ENCODE results near the gene MTCL3.

MTCL3 gene

GRCh38 chr6:127471379-127472255, 47.5 kb downstream of the MTCL3 start:
- Histone ChIP-seq H3K27ac (no peak overlapping the region), H3K9me3 (ENCODE audit: low read depth, low read length) (no peaks in the 10 kb centered on the region), H3K4me3 (no peak overlapping the region), H3K9ac (ENCODE audit: insufficient read length) (no peak overlapping the region), H3K36me3 (ENCODE audit: insufficient read depth, low read length) (no peaks in the 10 kb centered on the region; the same call in 1 of the 2 replicates)
- no peak for DNase-seq (ENCODE audit: low read depth, low spot score)
- TF ChIP-seq FOXP2 (optimal IDR thresholded peaks at IDR 0.05; ENCODE audit: control extremely low read depth, extremely low read length, insufficient read depth) (no peak), POLR2AphosphoS5 (IDR thresholded peaks at IDR 0.05; ENCODE audit: borderline replicate concordance, low read depth, low read length) (no peak), EZH2 (IDR thresholded peaks at IDR 0.05) (no peak)

DNA sequence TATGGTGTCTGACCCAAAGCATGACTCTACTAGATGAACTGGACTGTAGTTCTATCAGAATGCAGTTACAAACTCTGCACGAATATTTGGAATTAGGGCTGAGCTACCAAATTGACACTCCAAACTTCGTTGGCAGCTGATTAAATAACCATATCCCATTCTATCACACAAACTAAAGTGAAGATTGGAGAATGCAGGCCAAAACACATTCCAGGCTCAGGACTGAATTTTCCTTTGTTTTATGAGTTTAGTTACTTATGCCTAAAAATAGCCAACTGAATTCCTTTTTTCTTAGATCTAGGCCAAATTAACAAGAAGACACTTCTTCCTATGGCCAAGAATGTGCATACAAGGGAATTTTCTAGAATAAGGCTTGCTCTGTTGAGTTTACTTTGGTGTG, 50.2 kb downstream of the MTCL3 start:
- no peak for TF ChIP-seq POLR2AphosphoS5 (IDR thresholded peaks at IDR 0.05; ENCODE audit: borderline replicate concordance, low read depth, low read length)
- no peak for TF ChIP-seq FOXP2 (optimal IDR thresholded peaks at IDR 0.05; ENCODE audit: control extremely low read depth, extremely low read length, insufficient read depth)
- no peaks in the 10 kb centered on the region for H3K36me3 ChIP-seq (ENCODE audit: insufficient read depth, low read length)
- no peak for DNase-seq (ENCODE audit: low read depth, low spot score)
- H3K9ac ChIP-seq (ENCODE audit: insufficient read length) = no peak overlapping the region
- no peak overlapping the region for H3K27ac ChIP-seq
- H3K9me3 ChIP-seq (ENCODE audit: low read depth, low read length) = no peaks in the 10 kb centered on the region
- H3K4me3 ChIP-seq = no peak overlapping the region

DNA sequence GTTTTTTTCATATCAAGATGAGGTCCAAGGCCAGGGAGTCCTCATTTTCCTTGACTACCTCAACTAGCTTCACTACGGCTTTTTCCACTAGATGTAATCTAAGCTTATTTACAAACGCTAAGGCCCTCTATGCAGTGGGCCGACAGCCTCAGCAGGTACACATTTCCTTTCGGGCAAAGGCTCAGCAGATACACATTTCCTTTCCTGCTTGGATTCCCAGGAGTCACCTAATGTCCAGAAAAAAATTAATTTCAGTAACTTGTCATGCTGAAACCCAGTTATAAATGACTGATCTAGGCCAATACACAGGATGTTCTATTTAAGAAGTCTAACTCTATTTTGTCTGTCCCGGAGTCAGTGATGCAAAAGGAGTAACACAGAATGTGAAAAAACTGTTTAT, 52.7 kb downstream of the MTCL3 start:
- no peak overlapping the region for H3K4me3 ChIP-seq
- H3K9me3 ChIP-seq (ENCODE audit: low read depth, low read length) = no peaks in the 10 kb centered on the region
- no peak overlapping the region for H3K9ac ChIP-seq (ENCODE audit: insufficient read length)
- no peak for DNase-seq (ENCODE audit: low read depth, low spot score)
- TF ChIP-seq EZH2 (IDR thresholded peaks at IDR 0.05) (no peak), POLR2AphosphoS5 (IDR thresholded peaks at IDR 0.05; ENCODE audit: borderline replicate concordance, low read depth, low read length) (no peak), FOXP2 (optimal IDR thresholded peaks at IDR 0.05; ENCODE audit: control extremely low read depth, extremely low read length, insufficient read depth) (no peak)
- H3K36me3 ChIP-seq (ENCODE audit: insufficient read depth, low read length) = no peaks in the 10 kb centered on the region
- H3K27ac ChIP-seq = no peak overlapping the region

DNA sequence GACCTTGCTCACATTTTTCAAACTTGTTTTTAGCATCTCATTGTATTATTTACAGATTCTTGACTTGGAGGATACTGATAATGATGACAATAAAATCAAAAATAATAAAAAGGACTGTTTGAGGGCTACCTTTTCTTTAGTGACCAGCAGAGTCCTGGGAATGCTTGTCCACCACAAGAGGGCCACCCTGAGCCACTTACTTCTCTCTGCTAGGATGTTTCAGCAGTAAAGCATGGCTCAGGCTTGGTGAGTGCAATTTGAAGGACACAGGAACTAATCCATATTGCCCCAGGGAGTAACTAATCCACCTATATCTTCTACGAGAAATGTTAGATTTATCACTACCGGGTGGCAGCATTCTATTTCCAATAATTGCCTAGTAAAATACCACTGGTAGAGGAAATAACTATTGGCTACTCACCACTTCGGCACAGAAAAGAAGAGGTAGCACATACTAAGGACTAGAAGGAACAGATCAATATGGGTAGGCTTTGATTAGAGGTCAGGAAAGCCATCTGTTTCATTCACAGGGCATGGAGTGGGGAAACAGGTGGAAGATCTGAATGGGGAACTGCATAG, 54.2 kb downstream of the MTCL3 start:
- Histone ChIP-seq H3K27ac (no peak overlapping the region), H3K9ac (ENCODE audit: insufficient read length) (no peak overlapping the region), H3K36me3 (ENCODE audit: insufficient read depth, low read length) (no peaks in the 10 kb centered on the region), H3K9me3 (ENCODE audit: low read depth, low read length) (no peaks in the 10 kb centered on the region), H3K4me3 (no peak overlapping the region)
- DNase-seq (ENCODE audit: low read depth, low spot score) = no peak
- no peak for TF ChIP-seq FOXP2 (optimal IDR thresholded peaks at IDR 0.05; ENCODE audit: control extremely low read depth, extremely low read length, insufficient read depth)
- no peak for TF ChIP-seq POLR2AphosphoS5 (IDR thresholded peaks at IDR 0.05; ENCODE audit: borderline replicate concordance, low read depth, low read length)
- no peak for TF ChIP-seq EZH2 (IDR thresholded peaks at IDR 0.05)

DNA sequence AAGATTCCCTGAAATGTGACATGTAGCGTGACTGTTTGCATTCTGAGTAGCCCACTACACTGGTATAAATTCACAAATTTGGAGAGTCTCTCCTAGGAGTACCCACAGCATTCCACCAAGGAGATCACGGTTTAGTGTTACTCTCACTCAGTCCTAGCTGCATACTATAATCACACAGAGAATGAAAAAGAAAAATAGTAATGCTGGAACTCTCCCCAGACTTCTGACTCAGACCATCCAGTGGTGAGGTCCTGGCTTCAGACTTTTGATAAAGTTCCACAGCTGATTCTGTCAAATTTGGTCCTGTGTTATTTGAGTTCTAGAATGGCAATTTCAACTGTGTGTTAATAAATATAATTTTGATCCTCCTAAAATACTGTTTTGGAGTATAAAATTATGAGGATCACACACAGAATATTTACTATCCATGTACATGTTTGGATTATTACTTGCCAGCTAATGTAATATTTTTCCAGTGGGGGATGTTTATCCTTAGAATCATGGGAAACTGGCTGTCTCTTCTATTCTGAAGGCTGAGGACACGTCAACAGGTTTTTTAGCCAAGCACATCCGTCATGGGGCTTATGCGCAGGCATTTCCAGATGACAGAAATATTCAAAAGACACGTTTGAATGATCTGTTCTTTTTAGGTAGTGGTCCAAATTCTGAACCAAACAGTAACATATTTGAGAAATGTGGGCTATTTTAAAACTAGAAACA, 54.8 kb downstream of the MTCL3 start:
- Histone ChIP-seq H3K9ac (ENCODE audit: insufficient read length) (no peak overlapping the region), H3K9me3 (ENCODE audit: low read depth, low read length) (no peaks in the 10 kb centered on the region), H3K27ac (no peak overlapping the region), H3K4me3 (no peak overlapping the region), H3K36me3 (ENCODE audit: insufficient read depth, low read length) (no peaks in the 10 kb centered on the region)
- DNase-seq (ENCODE audit: low read depth, low spot score) = no peak
- TF ChIP-seq EZH2 (IDR thresholded peaks at IDR 0.05) (no peak), FOXP2 (optimal IDR thresholded peaks at IDR 0.05; ENCODE audit: control extremely low read depth, extremely low read length, insufficient read depth) (no peak), POLR2AphosphoS5 (IDR thresholded peaks at IDR 0.05; ENCODE audit: borderline replicate concordance, low read depth, low read length) (no peak)

DNA sequence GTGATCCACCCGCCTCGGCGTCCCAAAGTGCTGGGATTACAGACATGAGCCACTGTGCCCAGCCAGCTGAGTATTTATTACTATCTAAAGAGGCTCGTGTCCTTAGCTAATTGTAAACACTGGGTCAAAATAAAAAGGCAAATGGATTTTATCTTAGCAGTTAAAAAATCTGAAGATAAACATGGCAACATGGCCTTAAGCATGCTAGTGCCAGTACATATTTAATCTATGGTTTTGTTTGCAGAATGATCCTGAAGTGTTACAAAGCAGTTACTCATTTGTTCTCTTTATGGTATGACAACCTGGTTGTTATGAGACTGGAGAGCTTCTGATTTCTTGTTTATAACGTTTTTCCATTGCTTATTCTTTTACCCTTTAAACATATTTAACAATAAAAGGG, 56.1 kb downstream of the MTCL3 start:
- no peak overlapping the region for H3K4me3 ChIP-seq
- TF ChIP-seq FOXP2 (optimal IDR thresholded peaks at IDR 0.05; ENCODE audit: control extremely low read depth, extremely low read length, insufficient read depth) = no peak
- no peak for TF ChIP-seq POLR2AphosphoS5 (IDR thresholded peaks at IDR 0.05; ENCODE audit: borderline replicate concordance, low read depth, low read length)
- no peak for TF ChIP-seq EZH2 (IDR thresholded peaks at IDR 0.05)
- H3K9me3 ChIP-seq (ENCODE audit: low read depth, low read length) = no peaks in the 10 kb centered on the region
- DNase-seq (ENCODE audit: low read depth, low spot score) = no peak
- no peak overlapping the region for H3K9ac ChIP-seq (ENCODE audit: insufficient read length)
- H3K36me3 ChIP-seq (ENCODE audit: insufficient read depth, low read length) = no peaks in the 10 kb centered on the region
- no peak overlapping the region for H3K27ac ChIP-seq

DNA sequence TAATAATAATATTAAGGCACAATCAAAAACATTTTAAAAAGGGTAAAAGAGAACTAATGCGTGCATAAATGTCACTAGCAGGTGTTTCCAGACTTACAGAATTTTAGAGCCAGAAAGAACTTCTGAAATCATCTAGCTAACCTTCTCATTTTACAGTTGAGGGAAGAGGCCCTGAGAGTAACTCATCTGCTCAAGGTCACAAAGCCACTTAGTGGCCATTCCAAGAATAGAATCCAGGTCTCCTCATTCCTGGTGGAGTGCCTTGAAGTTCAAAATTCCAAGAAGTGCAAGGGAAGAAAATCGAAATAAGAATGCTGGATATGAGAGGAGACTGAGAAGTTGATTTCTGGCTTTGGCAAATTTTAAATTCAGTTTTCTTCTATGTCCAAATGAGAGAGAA, 56.8 kb downstream of the MTCL3 start:
- Histone ChIP-seq H3K36me3 (ENCODE audit: insufficient read depth, low read length) (no peaks in the 10 kb centered on the region), H3K9me3 (ENCODE audit: low read depth, low read length) (no peaks in the 10 kb centered on the region), H3K9ac (ENCODE audit: insufficient read length) (no peak overlapping the region), H3K27ac (no peak overlapping the region), H3K4me3 (no peak overlapping the region)
- no peak for DNase-seq (ENCODE audit: low read depth, low spot score)
- no peak for TF ChIP-seq POLR2AphosphoS5 (IDR thresholded peaks at IDR 0.05; ENCODE audit: borderline replicate concordance, low read depth, low read length)
- no peak for TF ChIP-seq EZH2 (IDR thresholded peaks at IDR 0.05)

DNA sequence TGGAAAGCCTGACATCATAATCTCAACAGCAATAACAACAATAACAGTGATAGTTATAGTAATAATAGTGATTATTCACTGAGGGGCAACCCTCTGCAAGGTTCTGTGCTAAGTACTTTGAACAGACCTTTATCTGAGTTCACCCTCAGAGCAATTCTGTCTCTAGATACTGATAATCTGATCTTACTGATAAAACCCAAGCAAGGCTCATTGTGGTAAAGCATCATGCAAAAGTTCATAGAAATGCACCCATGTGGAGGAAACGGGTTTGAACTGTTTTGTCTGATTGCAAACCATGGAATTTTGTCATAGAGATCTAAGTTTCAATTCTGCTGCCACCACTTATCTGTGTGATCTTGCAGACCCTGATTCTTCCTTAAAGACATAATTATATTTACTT, 58.7 kb downstream of the MTCL3 start:
- no peak overlapping the region for H3K9ac ChIP-seq (ENCODE audit: insufficient read length)
- H3K4me3 ChIP-seq = no peak overlapping the region
- no peak overlapping the region for H3K27ac ChIP-seq
- no peaks in the 10 kb centered on the region for H3K9me3 ChIP-seq (ENCODE audit: low read depth, low read length)
- no peaks in the 10 kb centered on the region for H3K36me3 ChIP-seq (ENCODE audit: insufficient read depth, low read length)
- no peak for DNase-seq (ENCODE audit: low read depth, low spot score)
- TF ChIP-seq POLR2AphosphoS5 (IDR thresholded peaks at IDR 0.05; ENCODE audit: borderline replicate concordance, low read depth, low read length) (no peak), EZH2 (IDR thresholded peaks at IDR 0.05) (no peak), FOXP2 (optimal IDR thresholded peaks at IDR 0.05; ENCODE audit: control extremely low read depth, extremely low read length, insufficient read depth) (no peak)

All from SK-N-MC (cell line).